ENCODE results near the gene PRR11. TPM values are rescaled to one million over a fixed set of nuclear protein-coding genes. Genes with fewer than 3 reads are reported as not detected.

The PRR11 gene
- total and polyA plus RNA-seq, 2 of the 4 experiments (the other 2 are of a cell fraction), result 8.6 to 24.0 TPM

DNA sequence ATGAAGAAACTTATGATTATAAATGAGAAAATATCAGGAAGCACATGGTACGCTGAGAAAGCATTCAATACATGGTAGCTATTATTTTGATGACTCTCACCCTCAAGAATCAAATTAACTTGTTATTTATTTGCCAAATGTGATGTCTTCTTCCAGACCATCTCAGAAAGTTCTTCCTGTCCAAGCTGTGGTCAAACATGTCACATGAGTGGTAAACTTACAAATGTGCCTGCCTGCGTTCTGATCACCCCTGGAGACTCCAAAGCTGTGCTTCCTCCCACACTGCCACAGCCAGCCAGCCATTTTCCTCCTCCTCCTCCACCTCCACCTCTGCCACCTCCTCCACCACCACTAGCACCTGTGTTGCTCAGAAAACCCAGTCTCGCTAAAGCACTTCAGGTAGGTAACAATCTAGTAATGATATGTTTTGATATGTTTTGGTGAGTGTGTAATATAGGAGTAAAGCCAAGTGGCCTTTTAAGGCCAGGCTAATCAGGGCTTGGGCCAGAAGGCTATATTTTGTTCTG, 37.9 kb downstream of the PRR11 start:
- ATAC-seq (ENCODE audit: low read depth), result no peak
- intact Hi-C loops (cut with micrococcal nuclease) (no loop called here), dilution Hi-C loops (cut with HindIII; ENCODE audit: low sequenced_read_pairs, unreplicated experiment) (no loop called here), in situ Hi-C loops (cut with MboI; ENCODE audit: low sequenced_read_pairs) (no loop called here)
- Histone ChIP-seq H3K27me3 (ENCODE audit: control insufficient read depth, insufficient read depth, low read length) (no peaks in the 10 kb centered on the region), H2AK9ac (replicated peaks; ENCODE audit: low read depth, low read length, poor library complexity) (no peak overlapping the region), H3K4ac (ENCODE audit: low read depth, low read length) (no peak overlapping the region), H2BK120ac (ENCODE audit: low read depth, low read length) (no peak overlapping the region), H3K79me1 (ENCODE audit: low read depth in 1 of 2, low read length in 2 of 2) (peaks cover 0 to 4% of the 10 kb centered on the region in 2 experiments; a peak in 2 of 4 replicates), H2BK5ac (ENCODE audit: low read depth, low read length, poor library complexity, severe bottlenecking) (no peak overlapping the region), H3K4me3 (ENCODE audit: insufficient read depth, low read depth, low read length) (no peak overlapping the region), H4K5ac (ENCODE audit: low read depth, low read length) (no peak overlapping the region), H3K14ac (replicated peaks; ENCODE audit: low read depth, low read length) (no peak overlapping the region), H4K91ac (ENCODE audit: insufficient read depth, low read depth, low read length) (no peak overlapping the region), H3K9me1 (ENCODE audit: insufficient read depth, low read length) (no peaks in the 10 kb centered on the region), H4K20me1 (ENCODE audit: insufficient read depth, low read length) (no peaks in the 10 kb centered on the region), H4K8ac (ENCODE audit: low read depth in 2 of 2, low read length in 2 of 2) (no peak overlapping the region), H3K4me2 (ENCODE audit: low read depth, low read length) (no peak overlapping the region), H2BK20ac (ENCODE audit: low read depth, low read length) (no peak overlapping the region), H3K56ac (ENCODE audit: extremely low read depth, insufficient read depth, low read length) (no peak overlapping the region), H2BK15ac (ENCODE audit: low read depth, low read length) (no peak overlapping the region), H3K23ac (ENCODE audit: low read depth, low read length) (no peak overlapping the region), H2AK5ac (ENCODE audit: low read depth, low read length) (no peak overlapping the region), H2AFZ (replicated peaks; ENCODE audit: low read length, poor library complexity) (no peak overlapping the region), H3K9ac (ENCODE audit: low read depth, low read length) (no peak overlapping the region), H3K18ac (ENCODE audit: low read depth, low read length) (no peak overlapping the region), H3K9me3 (ENCODE audit: control insufficient read depth, insufficient read depth, low read length) (no peaks in the 10 kb centered on the region), H3K36me3 (ENCODE audit: control insufficient read depth, insufficient read depth, low read length) (peaks cover 7% of the 10 kb centered on the region), H3K27ac (ENCODE audit: insufficient read depth, low read length) (no peak overlapping the region), H3K4me1 (ENCODE audit: control insufficient read depth, insufficient read depth, low read length) (no peaks in the 10 kb centered on the region)
- ChIA-PET POLR2A (ENCODE audit: unreplicated experiment) (no interaction called here), CTCF (interaction anchor here (0.6 kb wide), 1 partner anchor 643 kb away, joined by 6 read pairs; no protein-coding TSS in a partner anchor)
- TF ChIP-seq POLR2A (IDR thresholded peaks at IDR 0.05; ENCODE audit: low read depth, low read length) (no peak), CEBPB (IDR thresholded peaks at IDR 0.05; ENCODE audit: low read depth, low read length) (no peak), RCOR1 (IDR thresholded peaks at IDR 0.05; ENCODE audit: insufficient replicate concordance, low read length) (no peak), BHLHE40 (IDR thresholded peaks at IDR 0.05; ENCODE audit: low read depth, low read length) (no peak), CHD1 (IDR thresholded peaks at IDR 0.05; ENCODE audit: low read depth, low read length) (no peak), MAFK (IDR thresholded peaks at IDR 0.05; ENCODE audit: low read depth, low read length) (no peak), RFX5 (IDR thresholded peaks at IDR 0.05; ENCODE audit: low read depth, low read length) (no peak), RAD21 (IDR thresholded peaks at IDR 0.05; ENCODE audit: low read length) (no peak), MXI1 (IDR thresholded peaks at IDR 0.05; ENCODE audit: borderline replicate concordance, low read depth, low read length) (no peak)
- TF ChIP-seq, protein P1, sequence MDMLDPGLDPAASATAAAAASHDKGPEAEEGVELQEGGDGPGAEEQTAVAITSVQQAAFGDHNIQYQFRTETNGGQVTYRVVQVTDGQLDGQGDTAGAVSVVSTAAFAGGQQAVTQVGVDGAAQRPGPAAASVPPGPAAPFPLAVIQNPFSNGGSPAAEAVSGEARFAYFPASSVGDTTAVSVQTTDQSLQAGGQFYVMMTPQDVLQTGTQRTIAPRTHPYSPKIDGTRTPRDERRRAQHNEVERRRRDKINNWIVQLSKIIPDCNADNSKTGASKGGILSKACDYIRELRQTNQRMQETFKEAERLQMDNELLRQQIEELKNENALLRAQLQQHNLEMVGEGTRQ (IDR thresholded peaks at IDR 0.05; ENCODE audit: low read depth, low read length), result no peak
- TF ChIP-seq, protein P2, sequence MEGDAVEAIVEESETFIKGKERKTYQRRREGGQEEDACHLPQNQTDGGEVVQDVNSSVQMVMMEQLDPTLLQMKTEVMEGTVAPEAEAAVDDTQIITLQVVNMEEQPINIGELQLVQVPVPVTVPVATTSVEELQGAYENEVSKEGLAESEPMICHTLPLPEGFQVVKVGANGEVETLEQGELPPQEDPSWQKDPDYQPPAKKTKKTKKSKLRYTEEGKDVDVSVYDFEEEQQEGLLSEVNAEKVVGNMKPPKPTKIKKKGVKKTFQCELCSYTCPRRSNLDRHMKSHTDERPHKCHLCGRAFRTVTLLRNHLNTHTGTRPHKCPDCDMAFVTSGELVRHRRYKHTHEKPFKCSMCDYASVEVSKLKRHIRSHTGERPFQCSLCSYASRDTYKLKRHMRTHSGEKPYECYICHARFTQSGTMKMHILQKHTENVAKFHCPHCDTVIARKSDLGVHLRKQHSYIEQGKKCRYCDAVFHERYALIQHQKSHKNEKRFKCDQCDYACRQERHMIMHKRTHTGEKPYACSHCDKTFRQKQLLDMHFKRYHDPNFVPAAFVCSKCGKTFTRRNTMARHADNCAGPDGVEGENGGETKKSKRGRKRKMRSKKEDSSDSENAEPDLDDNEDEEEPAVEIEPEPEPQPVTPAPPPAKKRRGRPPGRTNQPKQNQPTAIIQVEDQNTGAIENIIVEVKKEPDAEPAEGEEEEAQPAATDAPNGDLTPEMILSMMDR (conservative IDR thresholded peaks at IDR 0.05; ENCODE audit: low read depth, low read length), result no peak
- TF ChIP-seq, protein P3, sequence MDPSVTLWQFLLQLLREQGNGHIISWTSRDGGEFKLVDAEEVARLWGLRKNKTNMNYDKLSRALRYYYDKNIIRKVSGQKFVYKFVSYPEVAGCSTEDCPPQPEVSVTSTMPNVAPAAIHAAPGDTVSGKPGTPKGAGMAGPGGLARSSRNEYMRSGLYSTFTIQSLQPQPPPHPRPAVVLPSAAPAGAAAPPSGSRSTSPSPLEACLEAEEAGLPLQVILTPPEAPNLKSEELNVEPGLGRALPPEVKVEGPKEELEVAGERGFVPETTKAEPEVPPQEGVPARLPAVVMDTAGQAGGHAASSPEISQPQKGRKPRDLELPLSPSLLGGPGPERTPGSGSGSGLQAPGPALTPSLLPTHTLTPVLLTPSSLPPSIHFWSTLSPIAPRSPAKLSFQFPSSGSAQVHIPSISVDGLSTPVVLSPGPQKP (IDR thresholded peaks at IDR 0.05; ENCODE audit: borderline replicate concordance, low read depth, low read length), result no peak
- no CpG with 5 or more reads among the region's 3 CpGs for WGBS, 2 experiments (ENCODE audit: extremely low coverage in 2 of 2, insufficient read length in 1 of 2)
- no peak for DNase-seq
- BruUV-seq (replicated peaks), result no TSS peak
